ENCODE measurements around the gene DNM3.

DNM3 gene

GRCh38 chr1:171871848-171872247 is 30.6 kb downstream of the DNM3 start:
- DNase-seq = no peak

GRCh38 chr1:171872430-171872829 is 31.1 kb downstream of the DNM3 start:
- no peak for DNase-seq

DNA sequence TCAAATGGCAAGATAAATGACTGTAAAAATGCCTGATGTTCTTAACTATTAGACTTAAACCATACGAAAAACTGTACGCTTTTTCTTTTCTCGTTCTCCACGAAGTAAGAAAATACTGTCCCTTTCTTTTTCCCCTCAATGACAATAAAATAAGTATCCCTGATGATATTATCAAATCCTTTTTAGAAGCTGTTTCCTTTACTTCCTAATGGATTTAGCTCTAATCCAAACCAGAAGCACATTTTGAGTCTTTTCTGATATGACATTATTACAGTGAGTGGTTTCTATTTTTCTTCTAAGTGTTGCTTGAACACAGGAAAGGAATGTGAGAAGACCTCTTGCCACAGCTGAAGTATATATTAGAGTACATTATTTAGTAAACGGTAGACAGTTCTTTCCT is 32.4 kb downstream of the DNM3 start:
- DNase-seq = no peak

- DNase-seq = no peak
Observed at GRCh38 chr1:171877701-171878100, 36.4 kb downstream of the DNM3 start.

DNA sequence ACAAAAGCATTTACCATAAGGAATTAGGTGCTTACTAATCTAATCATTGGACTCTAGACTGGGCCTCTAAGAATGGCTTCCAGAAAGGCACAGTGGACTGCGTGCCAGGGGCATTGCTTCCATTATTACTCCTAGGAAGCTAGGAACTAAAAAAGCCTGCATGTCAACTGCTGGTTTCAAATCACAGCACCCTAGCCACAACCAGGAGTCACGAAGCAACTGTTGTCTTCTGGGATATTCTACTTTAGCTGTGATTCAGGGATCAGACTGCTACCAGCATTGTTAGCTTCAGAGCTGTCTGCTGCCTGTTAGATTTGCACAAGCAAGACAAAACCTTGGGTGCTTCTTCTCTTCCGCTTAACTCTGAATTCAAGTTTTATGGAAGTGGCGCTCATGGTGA is 38.3 kb downstream of the DNM3 start:
- DNase-seq = no peak

- no peak for DNase-seq
Observed at GRCh38 chr1:171881442-171881841, 40.1 kb downstream of the DNM3 start.

DNA sequence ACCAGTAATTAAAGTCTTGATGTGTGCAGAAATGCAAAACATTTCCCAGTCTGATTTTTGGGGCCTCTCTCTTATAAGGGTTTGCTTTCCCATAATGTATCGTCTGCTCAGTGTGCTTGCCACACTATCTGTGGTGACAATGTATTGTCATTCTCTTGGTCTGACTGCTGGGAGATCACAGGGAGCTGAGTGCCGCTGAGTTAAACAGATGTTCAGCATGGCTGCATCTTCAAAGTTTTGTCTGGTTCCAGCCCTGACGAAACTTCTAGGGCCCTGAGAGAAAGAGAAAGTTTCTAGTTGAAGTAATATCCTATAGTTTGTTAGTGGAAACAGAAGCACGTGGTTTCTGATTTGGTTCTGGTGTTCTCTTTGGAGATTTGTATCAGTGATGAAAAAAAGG is 42.6 kb downstream of the DNM3 start:
- DNase-seq = no peak

GRCh38 chr1:171884475-171884874 is 43.2 kb downstream of the DNM3 start:
- no peak for DNase-seq

GRCh38 chr1:171890131-171890530 is 48.8 kb downstream of the DNM3 start:
- DNase-seq = no peak

DNA sequence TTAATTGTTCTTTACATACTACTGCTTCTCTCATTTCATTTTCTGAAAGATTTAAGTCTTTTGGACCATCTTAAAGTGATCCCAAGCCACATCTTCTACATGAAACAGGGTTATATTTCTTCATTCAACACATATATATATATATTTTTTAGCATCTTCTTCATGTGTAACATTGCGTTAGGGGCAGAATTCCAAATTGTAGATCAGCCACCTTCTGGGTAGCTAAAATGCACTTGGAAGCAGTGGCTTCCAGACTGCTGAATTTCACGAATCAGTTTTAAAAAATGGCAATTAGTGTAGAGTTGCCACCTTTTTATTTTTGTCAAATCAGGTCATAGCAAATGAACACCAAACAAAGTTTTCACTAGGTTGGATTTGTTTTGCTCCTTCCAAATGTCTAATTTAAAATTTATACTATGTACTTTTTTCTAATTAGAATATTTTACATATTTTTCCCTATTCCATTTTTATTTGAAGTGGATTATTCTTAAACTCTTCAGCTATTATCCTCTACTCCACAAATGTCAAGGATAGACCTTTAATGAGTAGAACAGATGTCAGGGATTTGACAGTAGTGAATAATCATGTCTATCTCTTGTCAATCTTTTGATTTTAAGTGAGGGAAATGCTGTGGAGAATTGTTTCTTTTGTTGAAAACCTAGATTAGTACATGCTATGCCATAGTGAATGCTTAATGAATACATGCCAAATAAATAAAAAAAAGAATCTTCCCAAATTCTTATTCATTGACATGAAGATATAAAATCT is 55.8 kb downstream of the DNM3 start:
- DNase-seq = no peak

DNA sequence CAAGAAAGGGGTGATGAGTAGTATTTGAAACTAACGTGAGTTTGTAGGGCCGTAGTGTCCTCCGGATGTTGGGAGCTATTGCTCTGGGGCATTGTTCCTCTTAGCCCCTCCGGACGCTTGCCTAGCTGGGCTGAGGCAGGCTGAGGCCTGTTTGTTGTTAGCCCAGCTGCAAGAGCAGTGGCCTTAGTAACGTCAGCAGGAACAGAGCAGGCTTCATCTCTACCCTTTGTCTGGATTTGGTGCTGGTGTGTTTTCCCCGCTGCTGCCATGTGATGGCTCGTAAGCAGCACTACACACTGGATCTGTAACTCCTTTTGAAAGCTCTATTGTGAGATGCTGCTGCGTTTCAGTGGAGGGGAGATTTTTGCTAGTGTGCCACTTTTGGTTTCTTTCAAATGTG is 57.6 kb downstream of the DNM3 start:
- no peak for DNase-seq

- no peak for DNase-seq
Observed at GRCh38 chr1:171899838-171900237, 58.5 kb downstream of the DNM3 start.

DNA sequence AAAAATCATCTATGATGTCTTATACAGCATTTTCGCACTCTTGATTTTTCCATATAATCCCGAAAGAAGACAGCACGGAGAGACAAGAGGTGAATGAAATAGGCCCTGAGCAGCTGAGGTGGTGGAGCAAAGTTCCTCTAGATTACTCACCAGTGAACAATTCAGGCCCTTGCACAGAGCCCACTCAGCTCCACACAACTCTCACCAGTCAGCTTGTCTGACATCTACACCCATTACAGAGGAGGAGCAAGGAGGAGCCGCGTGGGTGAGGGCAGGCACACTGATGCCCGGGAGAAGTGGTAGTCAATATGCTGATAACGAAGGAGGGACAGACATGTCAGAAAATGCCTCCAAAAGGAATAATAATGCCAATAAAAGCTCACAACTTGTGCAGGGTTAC is 59.9 kb downstream of the DNM3 start:
- DNase-seq = no peak

DNA sequence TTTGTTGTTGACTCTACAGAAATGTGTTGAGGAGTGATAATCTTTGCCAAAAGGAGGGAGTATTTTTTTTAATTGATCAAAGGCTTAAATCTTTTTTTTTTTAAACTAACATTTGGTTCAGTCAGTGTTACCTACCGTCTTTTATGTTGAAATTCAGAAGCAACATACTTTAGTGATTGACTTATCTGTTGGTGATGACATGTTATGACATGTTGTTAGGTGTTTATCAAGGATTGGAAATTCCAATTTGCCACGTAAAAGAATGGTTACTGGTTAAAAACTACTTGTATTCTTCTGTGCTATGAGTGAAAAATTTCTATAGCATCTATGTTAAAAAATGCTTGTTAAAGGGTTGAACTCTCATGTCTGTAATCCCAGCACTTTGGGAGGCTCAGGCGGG is 61.2 kb downstream of the DNM3 start:
- DNase-seq = no peak

GRCh38 chr1:171904778-171905450 is 63.6 kb downstream of the DNM3 start:
- no peak for DNase-seq

DNA sequence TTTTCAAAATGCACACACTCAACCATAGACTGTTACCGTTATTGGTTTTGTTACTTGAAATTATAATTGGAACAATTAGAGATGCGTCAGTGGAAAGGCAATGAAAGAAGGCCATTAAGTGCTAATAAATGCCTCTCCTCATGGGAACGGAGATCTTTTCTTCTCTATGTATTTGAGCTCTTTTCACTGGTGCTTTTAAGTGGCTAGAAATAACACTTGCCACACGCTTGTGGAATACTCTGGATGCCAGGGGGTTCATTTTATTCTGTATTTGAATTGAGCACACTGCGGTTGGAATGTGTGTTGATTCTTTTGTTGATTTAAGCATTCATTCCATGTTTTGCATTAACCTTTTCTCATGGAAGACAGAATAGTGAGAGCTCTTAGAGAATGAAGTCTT is 68.4 kb downstream of the DNM3 start:
- no peak for DNase-seq

DNA sequence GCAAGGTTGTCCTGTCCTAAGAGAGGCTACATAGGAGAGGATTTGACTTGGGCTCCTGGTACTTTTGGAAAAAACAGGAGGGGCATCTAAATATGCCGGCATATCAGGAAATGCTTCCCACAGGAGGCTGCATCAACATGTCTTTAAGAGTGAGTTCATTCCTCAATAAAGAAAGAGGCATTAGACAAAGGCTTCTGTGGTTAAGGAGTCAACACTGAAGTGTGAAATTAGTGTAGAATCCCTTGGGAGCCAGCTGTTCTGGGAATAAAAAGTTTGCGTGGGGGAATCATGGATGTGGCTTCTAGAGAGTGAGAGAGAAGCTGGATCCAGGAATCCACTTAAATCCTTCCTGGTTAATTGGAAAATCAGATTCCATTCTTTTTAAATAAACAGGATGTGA is 69.5 kb downstream of the DNM3 start:
- no peak for DNase-seq

GRCh38 chr1:171911506-171911905 is 70.2 kb downstream of the DNM3 start:
- DNase-seq = no peak

GRCh38 chr1:171912509-171913175 is 71.3 kb downstream of the DNM3 start:
- no peak for DNase-seq

DNA sequence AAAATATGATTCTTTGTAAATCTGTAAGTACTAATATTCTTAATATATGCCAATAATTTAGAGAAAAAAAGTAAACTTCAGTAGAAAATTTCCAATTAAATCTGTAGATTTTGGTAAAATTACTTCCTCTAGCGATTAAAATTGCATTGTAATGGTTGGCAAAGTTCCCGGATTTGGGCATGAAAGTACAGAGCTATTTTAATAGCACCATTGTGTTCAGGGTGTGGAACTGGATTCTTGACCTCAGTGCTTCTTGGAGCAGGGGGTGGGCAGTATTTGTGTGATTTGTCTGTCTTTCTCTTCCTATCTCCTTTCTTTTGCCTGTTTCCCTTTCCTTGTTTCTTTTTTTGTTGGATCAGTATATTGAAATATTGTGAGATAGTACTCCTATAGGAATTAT is 72.1 kb downstream of the DNM3 start:
- no peak for DNase-seq

GRCh38 chr1:171916315-171916771 is 75.0 kb downstream of the DNM3 start:
- no peak for DNase-seq

DNA sequence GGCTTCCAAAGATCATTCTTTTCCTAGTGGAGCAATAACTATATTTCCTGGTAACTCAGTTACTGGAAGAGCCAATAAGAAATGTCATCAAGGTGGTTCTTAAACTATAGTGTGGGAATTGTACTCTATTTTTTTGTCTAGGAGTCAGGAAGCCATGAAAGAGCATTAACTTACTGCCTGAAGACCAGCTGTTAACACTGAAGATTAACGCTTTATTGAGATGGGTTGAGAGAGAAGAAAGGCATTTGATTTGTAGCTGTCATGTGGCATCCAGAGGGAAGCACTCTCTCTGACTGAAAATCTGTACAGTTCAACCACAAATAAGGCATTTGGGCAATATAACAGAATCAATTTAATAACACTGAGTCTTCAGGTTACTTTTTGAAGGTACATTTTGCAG is 76.0 kb downstream of the DNM3 start:
- DNase-seq = no peak

All from right kidney (tissue), 1 donor.